ENCODE data around the gene MYO1E.
A peak's percentile ranks its signal among the peaks of the same experiment; 100 is the strongest.

MYO1E gene

DNA sequence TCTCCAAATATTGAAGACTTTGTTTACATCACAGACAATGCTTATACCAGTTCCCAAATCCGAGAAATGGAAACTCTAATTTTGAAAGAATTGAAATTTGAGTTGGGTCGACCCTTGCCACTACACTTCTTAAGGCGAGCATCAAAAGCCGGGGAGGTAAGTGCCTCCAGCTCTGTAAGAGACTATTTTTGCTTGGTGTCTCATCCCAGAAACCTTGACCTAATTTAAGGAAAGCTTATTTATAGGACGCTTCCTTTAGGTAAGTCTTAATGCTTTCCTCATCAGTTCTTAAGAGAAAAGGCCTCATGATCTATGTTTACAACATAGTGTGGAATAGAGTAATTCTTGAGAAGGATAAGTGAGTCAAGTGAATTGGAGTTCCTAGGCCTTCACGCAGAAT lies 255.9 kb downstream of the MYO1E start:
- no peak for DNase-seq

DNA sequence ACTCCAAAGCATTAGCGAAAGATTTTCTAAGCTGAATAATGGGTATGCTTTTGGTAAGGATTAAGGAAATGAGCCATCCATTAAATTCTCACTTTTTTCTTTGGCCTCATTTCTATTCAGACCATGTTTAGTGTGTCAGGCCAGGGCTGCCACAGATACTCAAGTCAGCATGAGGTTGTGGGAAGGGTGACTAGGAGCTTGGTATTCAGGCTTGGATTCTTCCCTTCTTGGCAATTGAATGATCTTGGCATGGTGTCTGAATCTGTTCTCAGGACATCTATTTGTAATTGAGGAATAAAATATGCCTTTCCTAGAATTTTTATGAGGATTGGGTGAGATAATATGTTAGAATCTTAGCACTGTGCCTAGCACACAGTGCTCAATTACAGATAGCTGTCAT lies 256.5 kb downstream of the MYO1E start:
- no peak for DNase-seq

DNA sequence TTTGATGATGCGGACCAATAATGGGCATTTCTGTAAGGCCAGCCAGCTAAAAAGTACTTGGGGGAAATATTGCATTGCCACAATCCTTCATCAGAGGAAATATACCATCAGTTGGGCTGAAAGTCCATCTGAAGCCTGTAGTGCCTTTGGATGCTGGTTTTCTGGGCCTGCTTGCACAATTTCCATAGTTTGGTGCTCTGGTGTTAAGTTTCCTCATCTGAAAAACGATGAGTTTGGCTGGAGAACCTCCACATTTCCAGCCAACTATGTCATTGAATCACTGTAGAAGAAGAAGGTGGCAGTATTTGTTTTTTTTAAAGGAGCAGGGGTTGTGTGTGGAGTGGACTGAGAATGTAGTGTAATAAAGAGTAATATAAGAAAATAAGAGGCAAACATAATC lies 257.6 kb downstream of the MYO1E start:
- no peak for DNase-seq

GRCh38 chr15:59111251-59111650 lies 261.4 kb downstream of the MYO1E start:
- no peak for DNase-seq

DNA sequence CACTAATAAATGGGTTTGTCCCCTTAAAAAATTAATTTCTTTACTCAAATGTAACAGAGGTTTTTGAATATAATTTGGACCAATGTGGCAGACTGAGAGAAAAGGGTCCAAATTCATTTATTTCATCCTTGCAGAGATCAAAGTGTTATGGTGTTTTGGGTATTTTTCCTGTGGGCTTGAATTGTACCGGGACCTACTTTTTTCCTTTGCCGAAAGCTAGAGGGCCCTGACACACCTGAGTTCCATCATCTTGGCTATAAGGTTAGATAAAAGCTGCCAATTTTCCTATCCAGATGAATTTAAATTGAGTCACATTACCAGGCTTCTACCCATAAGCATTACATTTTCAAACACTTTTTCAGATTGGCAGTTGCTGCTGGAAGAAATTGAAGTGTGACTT lies 266.8 kb downstream of the MYO1E start:
- DNase-seq = no peak

DNA sequence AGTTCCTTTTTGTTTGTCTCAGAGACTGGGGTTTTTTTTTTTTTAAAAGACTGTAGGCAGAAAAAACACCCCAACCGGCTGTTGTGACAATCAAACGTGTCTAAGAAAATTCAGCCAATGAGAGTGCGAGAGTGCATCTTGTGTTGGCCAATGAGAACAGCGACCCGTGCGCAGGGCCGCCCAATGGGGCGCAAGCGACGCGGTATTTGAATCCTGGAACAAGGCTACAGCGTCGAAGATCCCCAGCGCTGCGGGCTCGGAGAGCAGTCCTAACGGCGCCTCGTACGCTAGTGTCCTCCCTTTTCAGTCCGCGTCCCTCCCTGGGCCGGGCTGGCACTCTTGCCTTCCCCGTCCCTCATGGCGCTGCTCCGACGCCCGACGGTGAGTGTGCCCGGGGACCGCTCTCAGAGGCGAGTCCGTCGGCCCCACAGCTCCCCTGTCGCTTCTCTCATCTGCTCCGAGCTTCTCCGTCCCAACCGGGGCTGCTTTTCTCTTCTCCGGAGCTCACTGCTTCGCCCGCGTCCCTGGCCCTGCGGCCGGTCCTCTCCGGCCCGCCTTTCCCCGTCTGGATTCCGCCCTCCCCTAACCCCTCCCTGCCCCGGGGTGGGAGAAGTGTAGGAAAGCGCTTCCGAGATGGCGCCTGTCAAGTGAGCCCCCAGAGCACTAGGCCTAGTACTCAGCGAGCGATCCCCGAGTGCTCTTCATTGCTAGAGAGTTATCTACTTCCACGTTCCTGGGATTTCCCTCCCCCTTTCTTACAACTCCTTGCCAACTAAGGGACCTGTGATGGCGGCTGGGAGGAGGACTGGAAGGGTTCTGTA lies 267.5 kb downstream of the MYO1E start, which contains the start of gene CCNB2:
TSS of gene CCNB2 (plus strand) at position 235 of the 821 bp plus-strand sequence. CDS start at position 358, 123 bp downstream.
- DNase-seq = peak; percentile 93

DNA sequence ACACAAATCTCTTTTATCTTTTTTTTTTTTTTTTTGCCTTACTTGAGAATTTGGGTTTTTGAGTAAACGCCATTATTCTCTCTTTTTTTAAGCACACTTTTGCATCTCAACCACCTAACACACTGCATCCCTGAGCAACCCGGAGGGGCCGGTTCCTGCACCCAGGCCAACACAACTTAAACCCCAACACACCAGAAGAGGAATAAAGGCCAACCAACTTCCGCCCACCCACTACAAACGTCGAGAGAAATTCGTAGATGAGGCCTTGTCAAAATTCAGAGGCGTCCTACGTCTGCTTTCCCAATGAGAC lies 268.1 kb downstream of the MYO1E start:
- DNase-seq = no peak

DNA sequence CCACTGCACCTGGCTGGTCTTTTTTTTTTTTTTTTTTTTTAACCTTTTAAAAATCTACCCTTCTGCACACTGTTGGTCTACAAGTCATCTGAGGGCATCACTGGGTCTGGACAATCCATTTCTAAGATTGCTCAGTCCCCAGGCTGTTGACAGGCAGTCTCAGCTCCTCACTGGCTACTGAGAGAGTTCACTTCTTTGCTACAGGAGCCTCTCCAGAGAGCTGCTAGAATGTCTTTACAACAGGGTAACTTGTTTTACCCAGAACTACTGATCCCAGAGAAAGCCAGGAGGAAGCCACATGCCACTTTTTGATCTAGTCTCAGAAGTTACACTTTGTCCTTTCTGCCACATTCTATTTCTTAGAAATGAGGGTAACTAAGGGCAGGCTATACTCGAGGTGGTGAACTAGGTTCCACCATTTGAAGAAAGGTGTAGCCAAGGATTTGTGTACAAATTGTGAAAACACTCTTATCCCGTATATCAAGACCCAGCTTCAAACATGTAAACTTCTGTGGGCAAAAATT lies 273.4 kb downstream of the MYO1E start:
- DNase-seq = no peak

DNA sequence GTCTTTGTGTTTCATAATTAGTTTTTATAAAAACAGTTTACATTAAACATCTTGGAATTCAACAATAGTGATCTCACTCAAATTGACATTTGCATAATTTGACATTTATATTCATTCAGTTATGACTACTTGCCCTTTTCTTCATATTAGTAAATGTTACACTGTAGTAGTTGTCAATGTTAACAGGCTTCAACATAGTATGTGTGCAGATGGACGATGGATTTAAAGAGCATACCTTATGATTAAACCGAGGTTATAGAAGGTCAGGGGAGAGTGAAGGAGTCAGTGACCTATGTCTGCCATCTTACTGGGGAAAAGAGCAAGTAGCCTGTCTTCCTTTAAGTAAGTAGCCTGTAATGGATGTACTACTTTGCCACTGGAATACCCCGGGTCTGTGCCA lies 276.2 kb downstream of the MYO1E start:
- no peak for DNase-seq

DNA sequence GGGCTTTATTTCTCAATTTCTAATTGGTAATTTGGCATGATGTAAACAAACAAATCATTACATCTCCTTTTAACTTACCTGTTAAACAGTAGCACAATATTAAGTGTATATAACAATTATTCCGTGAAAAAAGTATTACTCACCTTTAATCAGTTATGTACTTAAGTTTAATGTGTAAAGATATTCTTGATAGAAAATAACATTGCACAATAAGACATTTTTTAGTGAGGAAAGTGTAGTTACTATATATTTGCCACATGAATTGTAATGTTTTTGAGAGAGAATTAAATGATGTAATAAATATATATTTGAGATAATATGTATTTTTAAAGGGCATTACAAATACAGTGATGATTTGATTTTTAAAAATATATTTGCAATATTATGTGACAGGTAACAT lies 278.6 kb downstream of the MYO1E start:
- no peak for DNase-seq

DNA sequence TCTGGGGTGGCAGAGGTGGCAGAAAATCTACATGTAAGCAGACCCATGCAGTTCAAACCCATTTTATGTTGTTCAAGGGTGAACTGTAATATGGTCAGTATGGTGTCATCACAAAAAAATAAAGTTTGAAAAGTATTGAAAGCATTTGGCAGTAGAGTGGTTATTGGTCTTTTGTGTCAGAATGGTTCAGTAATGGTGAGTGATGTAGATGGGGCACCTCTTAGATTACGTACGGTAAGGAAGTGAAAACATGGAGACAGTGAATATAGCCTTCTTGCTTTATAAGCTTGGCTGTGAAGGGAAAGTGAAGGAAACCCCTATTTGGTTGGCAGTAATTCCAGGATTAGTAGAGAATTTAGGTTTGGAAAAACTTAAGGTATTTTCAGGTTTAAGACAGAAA lies 284.9 kb downstream of the MYO1E start:
- DNase-seq = no peak

Measured in COR-L47 (cell line).